ENCODE data around the gene PHF21B. TPM values are rescaled to one million over a fixed set of nuclear protein-coding genes. Genes with fewer than 3 reads are reported as not detected.

The PHF21B gene
- total RNA-seq, 2 experiments from 2014 or later = not detected

DNA sequence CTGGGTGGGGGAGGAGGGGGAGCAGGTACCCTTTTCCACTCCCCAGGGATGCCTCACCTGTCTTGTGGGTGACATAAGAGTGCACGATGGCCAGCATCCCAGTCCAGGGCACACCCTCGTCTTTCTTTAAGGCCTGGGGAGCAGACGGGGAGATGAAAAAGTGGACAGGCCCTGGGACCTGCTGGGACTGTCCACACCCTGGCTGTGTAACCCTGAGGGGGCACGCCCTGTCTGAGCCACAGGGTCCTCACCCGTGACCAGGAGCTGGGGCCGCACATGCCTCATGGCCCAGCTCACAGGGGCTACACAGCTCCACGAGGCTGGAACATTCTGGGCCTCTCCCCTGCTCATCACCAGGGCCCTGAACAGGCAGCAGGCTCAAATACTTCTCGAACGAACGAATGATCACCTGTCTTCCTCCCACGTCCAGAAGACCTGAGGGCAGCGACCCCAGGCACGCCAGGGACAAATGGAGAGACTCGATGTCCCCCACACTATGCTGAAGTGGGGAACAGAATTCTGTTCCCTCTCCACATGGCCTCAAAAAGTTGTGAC, 123.9 kb downstream of the PHF21B start:
- Mint-ChIP-seq H3K27me3 (no peaks in the 10 kb centered on the region), H3K36me3 (no peaks in the 10 kb centered on the region), H3K4me3 (no peak overlapping the region), H3K9me3 (no peaks in the 10 kb centered on the region), H3K27ac (no peak overlapping the region), H3K4me1 (ENCODE audit: low read depth) (no peaks in the 10 kb centered on the region)
- intact Hi-C loops (cut with micrococcal nuclease) = no loop called here
- no peak for DNase-seq
- CTCF ChIA-PET = no interaction called here
- POLR2A ChIA-PET = no interaction called here

DNA sequence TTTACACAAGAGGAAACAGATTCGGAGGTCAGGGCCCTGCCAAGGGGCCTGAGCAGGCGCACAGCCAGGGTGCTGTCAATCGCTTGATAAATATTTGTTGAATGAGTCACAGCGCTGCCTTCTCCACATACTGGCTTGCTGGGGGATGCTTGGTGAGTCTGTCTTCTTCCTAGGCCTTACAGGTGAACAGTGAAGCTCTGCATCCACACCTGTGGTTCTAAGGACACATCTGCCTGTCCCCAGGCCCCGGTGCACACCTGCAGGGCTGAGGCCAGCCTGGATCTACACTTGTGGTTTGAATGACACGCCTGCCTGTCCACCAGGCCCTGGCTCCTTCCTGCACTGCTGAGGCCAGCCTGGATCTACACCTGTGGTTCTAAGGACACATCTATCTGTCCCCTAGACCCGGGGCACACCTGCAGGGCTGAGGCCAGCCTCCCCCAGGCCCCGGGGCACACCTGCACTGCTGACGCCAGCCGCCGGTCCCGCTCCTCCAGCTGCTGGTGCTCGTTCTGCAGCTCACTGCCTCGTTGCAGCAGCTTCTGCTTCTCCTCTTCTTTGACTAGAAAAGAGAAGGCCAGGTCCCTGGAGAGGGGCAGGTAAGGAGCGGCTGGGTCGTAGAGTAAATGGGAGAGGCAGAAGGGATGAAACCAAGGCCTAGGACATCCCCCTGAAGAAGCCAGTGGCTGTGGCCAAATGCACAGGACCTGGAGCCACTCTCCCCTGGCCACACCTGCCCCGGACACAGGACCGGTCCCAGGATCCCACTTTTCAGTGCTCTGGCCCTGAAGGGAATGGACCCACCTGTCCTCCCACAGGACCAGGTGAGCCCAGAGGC, 124.6 kb downstream of the PHF21B start:
- H3K36me3 Mint-ChIP-seq = no peaks in the 10 kb centered on the region
- H3K4me3 Mint-ChIP-seq = no peak overlapping the region
- H3K27me3 Mint-ChIP-seq = no peaks in the 10 kb centered on the region
- intact Hi-C loops (cut with micrococcal nuclease) = no loop called here
- no peaks in the 10 kb centered on the region for H3K4me1 Mint-ChIP-seq (ENCODE audit: low read depth)
- CTCF ChIA-PET = no interaction called here
- DNase-seq = no peak
- no peaks in the 10 kb centered on the region for H3K9me3 Mint-ChIP-seq
- no peak overlapping the region for H3K27ac Mint-ChIP-seq
- POLR2A ChIA-PET = no interaction called here

DNA sequence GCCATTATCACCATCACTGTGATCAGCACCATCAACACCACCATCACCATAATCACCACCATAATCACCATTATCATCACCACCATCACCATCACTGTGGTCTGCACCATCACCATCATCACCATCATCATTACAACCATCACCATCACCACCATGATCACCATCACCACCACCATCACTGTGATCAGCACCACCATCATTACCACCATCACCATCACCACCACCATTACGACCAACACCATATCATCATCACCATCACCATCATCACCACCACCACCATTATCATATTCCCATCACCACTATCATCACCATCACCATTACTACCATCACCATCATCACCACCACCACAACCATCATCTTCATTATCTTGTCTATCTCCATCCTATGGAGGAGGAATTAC, 125.2 kb downstream of the PHF21B start:
- H3K4me3 Mint-ChIP-seq = no peak overlapping the region
- no peaks in the 10 kb centered on the region for H3K36me3 Mint-ChIP-seq
- H3K27ac Mint-ChIP-seq = no peak overlapping the region
- DNase-seq = no peak
- intact Hi-C loops (cut with micrococcal nuclease) = no loop called here
- no peaks in the 10 kb centered on the region for H3K4me1 Mint-ChIP-seq (ENCODE audit: low read depth)
- CTCF ChIA-PET = no interaction called here
- H3K27me3 Mint-ChIP-seq = no peaks in the 10 kb centered on the region
- POLR2A ChIA-PET = no interaction called here
- H3K9me3 Mint-ChIP-seq = no peaks in the 10 kb centered on the region

DNA sequence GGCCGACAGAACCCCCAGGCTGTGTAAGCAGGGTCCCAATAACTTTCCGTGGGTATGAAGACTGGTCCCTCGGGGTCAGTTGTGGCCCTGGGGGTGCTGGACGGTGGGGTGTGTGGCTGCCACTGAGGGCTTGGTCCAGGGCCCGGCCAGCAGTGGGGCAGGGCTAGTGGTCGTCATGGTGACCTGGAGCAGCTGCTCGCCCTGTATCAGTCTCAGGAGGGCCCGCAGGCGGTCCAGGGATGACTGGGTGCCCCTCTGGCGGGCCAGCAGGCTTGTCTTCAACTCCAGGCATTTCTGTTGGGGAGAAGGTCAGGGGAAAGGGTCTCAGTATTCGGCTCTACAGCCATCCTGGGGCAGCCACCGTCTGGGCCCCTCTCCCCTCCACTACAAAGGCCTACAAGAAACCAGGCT, 126.8 kb downstream of the PHF21B start:
- no peak for DNase-seq
- Mint-ChIP-seq H3K4me3 (no peak overlapping the region), H3K27me3 (no peaks in the 10 kb centered on the region), H3K27ac (no peak overlapping the region), H3K36me3 (no peaks in the 10 kb centered on the region), H3K9me3 (no peaks in the 10 kb centered on the region), H3K4me1 (ENCODE audit: low read depth) (no peaks in the 10 kb centered on the region)
- POLR2A ChIA-PET = no interaction called here
- intact Hi-C loops (cut with micrococcal nuclease) = no loop called here
- CTCF ChIA-PET = no interaction called here

DNA sequence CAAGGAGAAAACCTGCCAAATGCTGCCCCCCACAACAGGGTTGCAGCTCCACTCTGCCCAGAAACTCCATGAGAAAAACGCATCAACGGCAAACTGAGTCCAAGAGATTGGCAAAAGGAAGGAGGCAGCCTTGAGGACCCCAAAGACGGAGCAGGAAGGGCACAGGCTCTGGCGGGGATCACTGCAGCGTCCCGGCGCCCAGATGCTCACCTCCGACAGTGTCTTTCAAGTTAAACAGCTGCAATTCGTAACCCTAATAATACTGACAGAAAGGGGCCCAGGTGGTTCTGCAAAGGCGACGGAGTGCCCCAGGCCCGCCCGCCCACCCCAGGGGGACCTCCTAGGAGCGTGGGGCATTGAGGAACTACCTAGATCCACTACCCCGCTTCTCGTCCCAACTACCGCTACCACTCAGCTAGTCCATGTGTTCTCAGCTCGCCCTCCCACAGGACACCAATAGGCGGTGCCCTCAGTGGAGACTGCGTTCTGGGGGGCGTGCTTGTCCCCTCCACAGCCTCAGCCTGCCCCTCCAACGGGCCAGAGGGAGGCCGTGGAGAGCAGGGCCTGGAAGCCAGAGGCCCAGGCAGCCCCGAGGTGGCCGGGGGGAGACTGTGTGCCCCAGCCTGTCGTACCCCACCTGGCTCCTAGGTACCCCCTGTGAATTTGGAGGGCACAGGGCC, 127.4 kb downstream of the PHF21B start:
- no peak for DNase-seq
- no peaks in the 10 kb centered on the region for H3K27me3 Mint-ChIP-seq
- POLR2A ChIA-PET = no interaction called here
- intact Hi-C loops (cut with micrococcal nuclease) = no loop called here
- no peak overlapping the region for H3K27ac Mint-ChIP-seq
- no peak overlapping the region for H3K4me3 Mint-ChIP-seq
- H3K9me3 Mint-ChIP-seq = no peaks in the 10 kb centered on the region
- H3K36me3 Mint-ChIP-seq = no peaks in the 10 kb centered on the region
- CTCF ChIA-PET = no interaction called here
- H3K4me1 Mint-ChIP-seq (ENCODE audit: low read depth) = no peaks in the 10 kb centered on the region

DNA sequence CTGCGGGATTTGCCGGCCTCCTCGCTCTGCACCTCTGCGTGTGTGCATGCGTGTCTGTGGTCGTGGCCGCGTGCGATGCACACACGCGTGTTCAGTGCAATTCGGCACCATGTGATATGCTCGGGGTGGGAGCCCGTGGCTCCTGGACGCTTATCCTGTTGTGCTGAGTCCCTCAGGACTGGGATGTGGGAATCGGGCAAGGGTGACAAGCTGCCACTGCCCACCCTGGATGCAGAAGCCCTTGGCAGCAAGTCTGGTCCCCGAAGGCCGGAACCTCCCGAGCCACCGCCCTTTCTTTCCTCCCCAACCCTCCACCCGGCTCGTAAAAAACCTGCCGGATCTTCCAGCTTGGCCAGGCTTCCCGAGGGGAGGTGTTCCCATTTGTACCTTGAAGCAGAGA, 128.2 kb downstream of the PHF21B start:
- Mint-ChIP-seq H3K27me3 (no peaks in the 10 kb centered on the region), H3K4me1 (ENCODE audit: low read depth) (no peaks in the 10 kb centered on the region), H3K9me3 (peaks cover 5% of the 10 kb centered on the region), H3K36me3 (no peaks in the 10 kb centered on the region), H3K4me3 (no peak overlapping the region), H3K27ac (no peak overlapping the region)
- no peak for DNase-seq
- intact Hi-C loops (cut with micrococcal nuclease) = no loop called here
- ChIA-PET POLR2A (no interaction called here), CTCF (no interaction called here)

DNA sequence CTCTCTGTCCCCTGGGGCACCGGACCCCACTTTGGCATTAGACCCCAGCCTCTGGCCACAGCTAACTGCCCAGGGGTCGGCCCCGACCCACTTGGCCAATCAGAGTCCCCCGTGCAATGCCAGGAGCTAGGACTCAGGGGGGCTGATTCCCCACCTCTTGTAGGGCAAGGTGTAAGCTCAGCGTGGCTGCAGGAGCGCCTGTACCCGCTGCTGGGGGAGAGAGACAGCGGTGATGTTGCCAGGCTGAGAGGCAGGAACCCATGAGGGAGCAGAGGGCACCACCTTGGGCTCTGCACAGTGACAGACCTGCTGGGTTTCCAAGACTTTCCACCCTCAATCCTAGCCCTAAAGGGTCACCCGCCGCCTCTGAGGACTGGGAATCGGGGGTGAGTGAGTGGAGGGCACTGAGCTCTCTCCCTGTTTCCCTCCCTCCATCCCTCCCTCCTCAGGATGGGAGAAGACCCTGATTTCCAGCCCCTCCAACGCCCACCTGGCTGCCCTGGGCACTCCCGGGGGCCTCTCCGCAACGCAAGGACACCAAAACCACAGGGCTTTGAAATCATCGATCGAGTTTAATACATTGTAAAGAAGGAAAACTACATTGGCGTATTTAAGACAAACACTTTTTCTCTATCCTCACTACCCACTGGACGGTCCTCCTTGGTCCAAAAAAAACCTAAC, 129.1 kb downstream of the PHF21B start:
- intact Hi-C loops (cut with micrococcal nuclease) = no loop called here
- Mint-ChIP-seq H3K4me3 (no peak overlapping the region), H3K27me3 (no peaks in the 10 kb centered on the region), H3K4me1 (ENCODE audit: low read depth) (no peaks in the 10 kb centered on the region), H3K27ac (no peak overlapping the region), H3K36me3 (no peaks in the 10 kb centered on the region), H3K9me3 (peaks cover 7% of the 10 kb centered on the region)
- ChIA-PET CTCF (no interaction called here), POLR2A (no interaction called here)
- no peak for DNase-seq

DNA sequence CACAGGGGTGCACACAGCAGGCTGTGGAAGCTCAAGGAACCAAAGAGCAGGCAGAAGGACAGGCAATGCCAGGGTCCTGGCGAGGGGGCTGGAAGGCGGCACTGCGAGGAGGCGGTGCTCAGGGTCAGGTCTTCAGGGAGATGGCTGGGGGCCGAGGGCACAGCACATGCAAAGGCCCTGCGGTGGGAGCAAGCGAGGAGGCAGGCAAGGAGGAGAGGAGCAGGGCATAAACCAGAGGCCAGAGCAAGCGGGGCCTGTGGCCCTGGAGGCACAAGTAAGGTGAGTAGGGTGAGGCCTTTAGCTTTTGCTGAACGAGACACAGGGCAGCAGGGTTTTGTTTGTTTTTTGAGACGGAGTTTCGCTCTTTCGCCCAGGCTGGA, 130.5 kb downstream of the PHF21B start:
- POLR2A ChIA-PET = no interaction called here
- Mint-ChIP-seq H3K9me3 (peaks cover 7% of the 10 kb centered on the region), H3K27me3 (no peaks in the 10 kb centered on the region), H3K4me1 (ENCODE audit: low read depth) (no peaks in the 10 kb centered on the region), H3K36me3 (no peaks in the 10 kb centered on the region), H3K27ac (no peak overlapping the region), H3K4me3 (no peak overlapping the region)
- DNase-seq = no peak
- intact Hi-C loops (cut with micrococcal nuclease) = no loop called here
- CTCF ChIA-PET = interaction anchor here (0.5 kb wide), 1 partner anchor 22 kb away, joined by 4 read pairs; no protein-coding TSS in a partner anchor

DNA sequence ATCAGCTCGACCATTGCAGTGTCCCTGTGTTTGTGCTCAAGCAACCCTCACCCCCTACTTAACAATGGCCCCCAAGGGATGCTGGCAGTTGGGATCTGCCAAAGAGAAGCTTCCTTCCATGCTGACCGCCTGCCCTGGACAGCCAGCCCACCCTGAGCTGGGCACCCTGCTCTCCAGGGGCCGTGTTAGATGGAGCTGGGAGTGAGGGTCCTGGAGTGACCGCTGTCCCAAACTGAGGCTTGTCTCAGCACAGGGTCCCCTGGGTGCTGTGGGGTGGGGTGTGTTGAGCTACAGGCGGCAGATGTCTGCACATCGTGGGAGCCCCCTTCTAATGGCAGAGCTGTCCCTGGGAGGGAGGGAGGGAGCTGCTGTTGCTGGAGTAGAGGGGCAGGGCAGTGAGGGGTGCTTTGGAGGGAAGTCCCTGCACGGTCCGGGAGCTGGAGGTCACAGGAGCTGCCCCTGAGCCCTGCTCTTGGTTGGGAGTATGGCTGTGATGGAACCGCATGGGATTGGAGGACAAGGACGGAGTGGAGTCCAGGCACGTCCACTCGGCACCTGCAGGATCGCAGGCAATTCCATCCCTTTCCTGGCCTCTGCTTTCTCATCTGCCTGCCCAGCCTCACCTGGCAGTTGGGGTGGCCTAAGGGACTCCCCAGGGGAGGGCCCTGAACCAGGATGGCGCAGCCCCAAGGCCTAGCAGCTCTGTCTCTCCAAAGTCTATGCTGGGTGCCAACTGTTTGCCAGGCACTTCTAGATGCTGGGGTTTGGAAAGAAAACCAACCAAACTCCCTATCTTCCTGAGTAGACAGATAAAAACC, 131.1 kb downstream of the PHF21B start:
- ChIA-PET CTCF (interaction anchor here (0.5 kb wide), 1 partner anchor 22 kb away, joined by 4 read pairs; no protein-coding TSS in a partner anchor), POLR2A (no interaction called here)
- DNase-seq = no peak
- Mint-ChIP-seq H3K9me3 (peaks cover 7% of the 10 kb centered on the region), H3K4me3 (no peak overlapping the region), H3K27me3 (no peaks in the 10 kb centered on the region), H3K4me1 (ENCODE audit: low read depth) (no peaks in the 10 kb centered on the region), H3K27ac (no peak overlapping the region), H3K36me3 (no peaks in the 10 kb centered on the region)
- intact Hi-C loops (cut with micrococcal nuclease) = no loop called here

DNA sequence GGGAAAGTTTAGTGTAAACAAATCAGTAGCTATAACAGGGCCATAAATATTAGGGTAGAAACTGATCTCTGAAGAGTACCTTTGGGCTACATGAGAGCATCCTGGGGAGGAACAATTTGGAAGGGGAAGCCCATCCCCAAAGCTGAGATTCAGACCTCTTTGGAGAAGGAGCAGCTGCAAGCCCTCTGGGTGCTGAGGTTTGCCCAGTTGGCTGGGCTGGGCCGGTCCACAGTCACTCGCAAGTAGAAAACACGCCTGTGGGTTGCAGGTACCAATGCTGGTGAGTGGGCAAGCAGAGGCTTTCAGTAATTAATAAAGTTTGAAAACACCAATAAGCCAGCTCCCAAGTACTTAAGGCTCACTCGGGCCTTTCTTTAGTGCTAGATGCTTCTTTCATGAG, 132.9 kb downstream of the PHF21B start:
- peaks cover 9% of the 10 kb centered on the region for H3K9me3 Mint-ChIP-seq
- H3K27ac Mint-ChIP-seq = no peak overlapping the region
- H3K4me1 Mint-ChIP-seq (ENCODE audit: low read depth) = no peaks in the 10 kb centered on the region
- CTCF ChIA-PET = no interaction called here
- no peak for DNase-seq
- no peaks in the 10 kb centered on the region for H3K27me3 Mint-ChIP-seq
- H3K36me3 Mint-ChIP-seq = no peaks in the 10 kb centered on the region
- intact Hi-C loops (cut with micrococcal nuclease) = no loop called here
- no peak overlapping the region for H3K4me3 Mint-ChIP-seq
- POLR2A ChIA-PET = no interaction called here

DNA sequence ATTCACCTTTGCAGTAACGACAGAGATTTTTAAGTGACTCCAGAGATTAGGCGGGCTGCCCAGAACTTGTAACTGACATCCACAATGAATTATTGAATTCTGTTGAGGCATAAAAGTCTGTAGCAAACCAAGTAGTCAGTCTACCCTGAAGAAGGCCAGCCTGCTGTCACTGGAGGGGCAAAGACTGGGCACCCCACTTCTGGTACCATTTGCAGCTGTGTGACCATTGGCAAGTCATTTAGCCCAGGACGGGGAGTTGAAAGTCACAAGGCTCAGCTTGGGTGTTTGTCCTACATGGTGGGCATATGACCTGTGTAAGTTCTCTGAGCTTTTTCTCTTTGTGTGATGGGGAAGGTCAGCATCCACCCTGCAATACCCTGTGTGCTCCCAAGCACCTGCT, 138.0 kb downstream of the PHF21B start:
- CTCF ChIA-PET = no interaction called here
- POLR2A ChIA-PET = no interaction called here
- Mint-ChIP-seq H3K4me3 (no peak overlapping the region), H3K27me3 (peaks cover 6% of the 10 kb centered on the region), H3K9me3 (peaks cover 14% of the 10 kb centered on the region), H3K27ac (no peak overlapping the region), H3K4me1 (ENCODE audit: low read depth) (no peaks in the 10 kb centered on the region), H3K36me3 (peaks cover 3% of the 10 kb centered on the region)
- no peak for DNase-seq
- intact Hi-C loops (cut with micrococcal nuclease) = no loop called here

DNA sequence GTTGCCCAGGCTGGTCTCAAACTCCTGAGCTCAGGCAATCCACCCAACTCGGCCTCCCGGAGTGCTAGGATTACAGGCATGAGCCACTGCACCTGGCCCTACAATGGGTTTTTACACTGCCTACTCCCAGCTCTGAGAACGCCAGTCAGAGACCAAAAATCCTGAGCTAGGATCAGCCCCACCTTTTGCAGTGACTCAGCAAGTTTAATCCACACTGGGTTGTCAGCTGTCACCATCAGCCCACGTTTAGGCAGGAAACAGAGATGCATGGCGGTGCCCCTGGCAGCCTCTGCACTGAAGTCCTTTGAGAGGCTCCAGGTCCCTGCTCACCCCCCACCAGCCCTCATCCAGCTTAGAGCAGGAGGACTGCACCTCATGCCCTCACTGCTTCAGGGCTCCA, 139.8 kb downstream of the PHF21B start:
- H3K27ac Mint-ChIP-seq = no peak overlapping the region
- peaks cover 10% of the 10 kb centered on the region for H3K9me3 Mint-ChIP-seq

More for the DNA sequence above, 139.8 kb downstream of the PHF21B start:
- Mint-ChIP-seq H3K27me3 (peaks cover 6% of the 10 kb centered on the region), H3K36me3 (peaks cover 3% of the 10 kb centered on the region), H3K4me3 (no peak overlapping the region), H3K4me1 (ENCODE audit: low read depth) (no peaks in the 10 kb centered on the region)
- ChIA-PET POLR2A (no interaction called here), CTCF (interaction anchor here (1.2 kb wide), 1 partner anchor 51 kb away, joined by 3 read pairs; no protein-coding TSS in a partner anchor)
- DNase-seq = peak; percentile 13
- intact Hi-C loops (cut with micrococcal nuclease) = no loop called here
